ENCODE measurements around the gene HTR3B. TPM values are rescaled to one million over a fixed set of nuclear protein-coding genes. Genes with fewer than 3 reads are reported as not detected.
A peak's percentile ranks its signal among the peaks of the same experiment; 100 is the strongest.
"Not testable (repeated sequence)": the region's sequence is repeated elsewhere in the genome, so short reads cannot be mapped to it uniquely, and the experiment has no call there.

Gene HTR3B, protein sequence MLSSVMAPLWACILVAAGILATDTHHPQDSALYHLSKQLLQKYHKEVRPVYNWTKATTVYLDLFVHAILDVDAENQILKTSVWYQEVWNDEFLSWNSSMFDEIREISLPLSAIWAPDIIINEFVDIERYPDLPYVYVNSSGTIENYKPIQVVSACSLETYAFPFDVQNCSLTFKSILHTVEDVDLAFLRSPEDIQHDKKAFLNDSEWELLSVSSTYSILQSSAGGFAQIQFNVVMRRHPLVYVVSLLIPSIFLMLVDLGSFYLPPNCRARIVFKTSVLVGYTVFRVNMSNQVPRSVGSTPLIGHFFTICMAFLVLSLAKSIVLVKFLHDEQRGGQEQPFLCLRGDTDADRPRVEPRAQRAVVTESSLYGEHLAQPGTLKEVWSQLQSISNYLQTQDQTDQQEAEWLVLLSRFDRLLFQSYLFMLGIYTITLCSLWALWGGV
- total RNA-seq: not detected in 2 replicates

GRCh38 chr11:113904379-113905101 is at the start of gene HTR3B:
Gene HTR3B (plus strand): TSS chr11:113904796. CDS start chr11:113904934, 138 bp downstream.
- no peak for DNase-seq

GRCh38 chr11:113855803-113856202 is 48.8 kb upstream of the HTR3B start:
- no peak for DNase-seq

GRCh38 chr11:113856966-113857759 is 47.4 kb upstream of the HTR3B start:
- peak; percentile 58 for DNase-seq

DNA sequence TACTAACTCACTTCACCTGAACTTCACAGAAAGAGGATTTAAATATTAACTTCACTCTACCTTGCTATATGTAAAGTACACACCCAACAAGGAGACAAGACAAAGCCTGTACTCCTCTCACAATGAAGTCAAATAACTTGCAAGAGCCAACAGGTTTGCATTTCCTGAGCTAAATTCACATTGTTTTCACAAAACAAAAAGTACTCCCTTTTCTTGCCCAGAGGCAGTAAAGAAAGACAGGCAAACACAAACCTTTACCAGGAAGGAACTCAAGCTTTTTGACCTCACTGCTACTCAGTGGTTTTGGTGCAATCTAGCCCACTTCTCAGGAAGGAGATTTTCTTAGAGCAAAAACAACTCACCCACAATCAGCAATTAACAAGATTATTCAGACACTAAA is 44.9 kb upstream of the HTR3B start:
- DNase-seq: no peak

DNA sequence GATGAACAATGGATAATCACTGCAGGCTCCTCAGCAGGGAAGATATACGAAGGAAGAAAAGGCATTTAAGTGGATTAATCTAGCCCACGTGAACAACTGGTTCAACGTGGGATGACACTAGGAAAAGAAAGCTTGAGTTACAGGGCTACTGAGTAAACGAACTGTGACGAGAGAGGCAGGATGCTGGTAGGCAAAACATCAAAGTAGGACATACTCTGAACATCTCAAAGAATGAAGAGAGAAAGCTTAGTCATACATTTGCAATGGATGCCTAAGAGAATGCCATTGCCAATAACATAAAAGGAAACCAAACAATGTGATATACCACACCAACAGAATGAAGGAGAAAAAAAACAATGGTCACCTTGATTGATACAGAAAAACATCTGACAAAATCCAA is 42.2 kb upstream of the HTR3B start:
- DNase-seq: no peak

DNA sequence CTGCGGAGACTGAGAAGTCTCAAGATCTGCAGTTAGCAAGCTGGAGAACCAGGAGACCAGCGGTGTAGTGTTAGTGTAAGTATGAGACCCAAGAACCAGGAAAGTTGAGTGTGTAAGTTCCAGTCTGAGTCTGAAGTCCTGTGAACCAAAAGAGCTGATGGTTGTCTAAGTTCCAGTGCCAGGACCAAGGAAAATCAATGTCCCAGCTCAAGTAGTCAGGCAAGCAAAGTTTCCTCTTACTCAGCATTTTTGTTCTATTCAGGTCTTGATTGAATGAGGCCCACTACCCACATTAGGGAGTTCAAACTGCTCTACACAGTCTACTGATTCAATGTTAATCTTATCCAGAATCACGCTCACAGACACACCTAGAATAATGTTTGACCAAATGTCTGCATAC is 40.2 kb upstream of the HTR3B start:
- no peak for DNase-seq

- DNase-seq: no peak
Measured at GRCh38 chr11:113865873-113866272, 38.7 kb upstream of the HTR3B start.

DNA sequence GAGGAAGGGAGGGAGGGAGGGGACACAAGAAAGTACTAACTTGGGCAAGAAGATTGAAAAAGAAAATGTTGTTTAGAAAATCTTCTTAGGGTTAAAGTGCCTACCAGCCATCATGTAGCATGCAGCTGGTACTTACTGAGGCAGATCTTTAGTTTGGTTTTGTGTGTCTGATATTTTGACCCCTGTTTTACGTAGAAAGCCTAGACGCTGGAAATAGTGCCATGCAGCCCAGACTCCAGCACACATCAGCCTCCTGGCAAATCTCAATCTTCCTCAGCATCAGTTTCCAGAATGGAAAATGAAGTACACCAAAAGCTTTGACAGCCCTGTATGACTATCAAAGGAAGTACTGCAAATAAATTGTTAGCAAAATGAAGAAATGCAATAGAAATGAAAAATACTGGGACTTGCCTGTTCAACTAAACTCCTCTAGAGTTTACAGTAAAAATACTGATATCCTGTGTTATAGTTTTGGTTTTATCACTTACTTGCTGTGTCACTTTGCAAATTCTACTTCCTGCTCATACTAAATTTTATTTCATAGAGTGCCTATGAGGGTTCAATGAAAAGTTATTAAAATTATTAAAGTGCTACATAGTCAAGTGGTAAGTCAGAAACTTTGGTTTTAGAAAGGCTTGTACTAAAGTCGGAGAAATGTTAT is 36.6 kb upstream of the HTR3B start:
- no peak for DNase-seq

- DNase-seq: no peak
Measured at GRCh38 chr11:113871336-113871735, 33.3 kb upstream of the HTR3B start.

DNA sequence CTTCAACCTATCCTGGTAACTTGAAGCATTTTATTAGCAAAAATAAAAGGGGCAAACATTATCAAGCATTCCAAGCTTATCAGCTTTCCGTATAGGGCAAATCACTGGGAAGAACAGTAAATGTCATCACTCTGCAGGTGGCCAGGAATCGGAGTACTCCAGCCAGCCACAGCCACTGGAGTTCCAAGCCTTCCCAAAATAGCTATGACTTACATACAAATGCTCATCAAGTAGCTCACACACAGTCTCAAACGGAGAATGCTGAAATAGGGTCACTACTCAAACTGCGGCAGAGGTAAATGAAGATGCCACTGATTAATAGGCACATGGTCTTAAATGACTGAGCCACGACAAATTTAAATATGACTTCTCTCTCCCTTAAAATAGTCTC is 31.4 kb upstream of the HTR3B start:
- DNase-seq: peak; percentile 42

- no peak for DNase-seq
Measured at GRCh38 chr11:113874096-113874495, 30.5 kb upstream of the HTR3B start.

- DNase-seq: peak; percentile 36
Measured at GRCh38 chr11:113874581-113875233, 29.9 kb upstream of the HTR3B start.

- DNase-seq: peak; percentile 98
Measured at GRCh38 chr11:113875234-113876073, 29.1 kb upstream of the HTR3B start, which contains the start of gene USP28. Gene USP28 (minus strand): TSS chr11:113875572. CDS start chr11:113875501, 71 bp downstream.

DNA sequence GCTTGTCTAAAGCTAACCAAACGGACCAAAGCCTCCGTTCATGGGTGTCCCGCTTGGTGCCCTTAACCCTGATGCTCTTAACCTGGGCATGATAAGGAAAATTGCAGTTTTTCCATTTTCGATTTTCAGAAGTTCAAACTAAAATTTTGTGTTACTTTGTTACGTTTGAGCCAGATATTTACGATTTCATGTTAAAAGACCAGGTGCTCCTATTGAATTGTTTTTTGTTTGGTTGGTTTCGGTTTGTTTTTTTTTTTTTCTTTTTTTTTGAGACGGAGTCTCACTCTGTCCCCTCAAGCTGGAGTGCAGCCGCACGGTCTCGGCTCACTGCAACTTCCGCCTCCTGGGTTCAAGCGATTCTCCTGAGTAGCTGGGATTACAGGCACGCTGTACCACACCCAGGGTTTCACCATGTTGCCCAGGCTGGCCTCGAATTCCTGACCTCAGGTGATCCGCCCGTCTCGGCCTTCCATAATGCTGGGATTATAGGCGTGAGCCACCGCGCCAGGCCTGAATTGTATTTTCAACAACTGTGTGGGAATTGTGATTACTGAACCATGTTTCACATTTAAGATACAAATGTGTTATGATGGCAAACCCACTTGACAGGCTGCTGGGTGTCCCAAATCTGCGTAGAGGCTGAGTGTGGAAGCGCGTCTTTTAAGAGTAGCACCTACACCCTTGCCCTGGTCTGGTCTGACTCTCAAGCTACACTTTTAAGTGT is 28.4 kb upstream of the HTR3B start:
- DNase-seq: no peak

DNA sequence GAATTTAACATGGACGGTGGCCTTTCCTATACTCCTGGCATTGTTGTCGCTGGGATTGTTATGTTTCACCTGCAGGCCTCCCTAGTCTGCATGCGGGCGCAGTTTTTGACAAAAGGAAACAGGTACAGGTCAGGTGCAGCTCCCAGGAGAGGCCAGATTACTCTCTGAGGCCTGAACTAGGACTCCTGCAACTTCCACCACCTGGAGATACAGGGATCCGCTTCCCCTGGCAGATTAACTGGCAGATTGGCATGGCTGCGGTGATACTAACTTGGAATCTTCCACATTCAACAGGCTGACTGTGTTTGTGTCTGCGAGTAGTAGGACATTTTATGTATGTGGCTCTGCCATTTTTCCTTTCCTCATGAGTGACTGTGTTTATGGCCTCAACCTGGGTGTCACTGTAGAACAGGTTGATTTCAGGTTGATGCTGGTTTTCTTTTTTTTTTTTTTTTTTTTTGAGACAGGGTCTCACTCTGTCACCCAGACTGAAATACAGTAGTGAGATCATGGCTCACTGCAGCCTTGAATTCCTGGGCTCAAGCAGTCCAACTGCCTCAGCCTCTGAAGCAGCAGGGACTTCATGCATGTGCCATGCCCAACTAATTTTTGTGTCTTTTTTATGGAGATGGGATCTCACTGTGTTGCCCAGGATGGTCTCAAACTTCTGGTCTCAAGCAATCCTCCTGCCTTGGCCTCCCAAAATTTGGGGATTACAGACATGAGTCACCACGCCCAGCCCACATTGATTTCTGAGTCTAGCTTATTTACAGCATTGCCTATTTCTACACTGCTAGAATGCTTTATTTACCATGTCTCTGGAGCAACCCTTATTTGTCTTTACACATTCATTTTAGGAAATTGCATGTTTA is 27.6 kb upstream of the HTR3B start:
- no peak for DNase-seq

DNA sequence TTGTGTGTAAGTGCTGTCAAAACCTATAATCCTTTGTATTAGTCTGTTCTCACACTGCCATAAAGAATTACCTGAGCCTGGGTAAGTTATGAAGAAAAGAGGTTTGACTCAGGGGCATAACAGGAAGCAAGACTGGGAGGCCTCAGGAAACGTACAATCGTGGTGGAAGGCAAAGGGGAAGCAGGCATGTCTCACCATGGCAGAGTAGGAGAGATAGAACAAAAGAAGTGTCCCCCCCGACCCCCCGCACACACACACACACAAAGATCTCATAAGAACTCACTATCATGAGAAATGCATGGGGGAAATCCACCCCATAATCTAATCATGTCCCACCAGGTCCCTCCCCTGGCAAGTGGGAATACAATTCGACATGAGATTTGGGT is 26.9 kb upstream of the HTR3B start:
- DNase-seq: peak; percentile 76

GRCh38 chr11:113879446-113879845 is 25.1 kb upstream of the HTR3B start:
- not testable (repeated sequence) for DNase-seq

DNA sequence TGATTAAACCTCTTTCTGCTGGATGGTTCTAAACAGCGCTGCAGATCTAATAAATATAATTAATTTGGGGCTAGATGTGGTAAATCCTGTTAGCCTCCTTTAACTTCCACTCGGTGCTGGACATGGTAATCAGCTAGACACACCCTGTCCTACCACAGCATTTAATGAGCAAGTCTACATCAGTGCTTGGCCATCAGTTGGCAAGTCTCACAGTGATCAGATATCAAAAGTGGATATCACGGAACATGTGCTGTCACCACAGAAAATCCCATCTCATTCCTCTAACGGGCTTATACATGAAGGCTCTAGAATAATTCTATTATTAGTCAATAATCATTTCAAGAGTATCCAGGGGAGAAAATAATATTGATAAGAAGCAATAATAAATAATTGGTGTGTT is 23.6 kb upstream of the HTR3B start:
- DNase-seq: no peak

DNA sequence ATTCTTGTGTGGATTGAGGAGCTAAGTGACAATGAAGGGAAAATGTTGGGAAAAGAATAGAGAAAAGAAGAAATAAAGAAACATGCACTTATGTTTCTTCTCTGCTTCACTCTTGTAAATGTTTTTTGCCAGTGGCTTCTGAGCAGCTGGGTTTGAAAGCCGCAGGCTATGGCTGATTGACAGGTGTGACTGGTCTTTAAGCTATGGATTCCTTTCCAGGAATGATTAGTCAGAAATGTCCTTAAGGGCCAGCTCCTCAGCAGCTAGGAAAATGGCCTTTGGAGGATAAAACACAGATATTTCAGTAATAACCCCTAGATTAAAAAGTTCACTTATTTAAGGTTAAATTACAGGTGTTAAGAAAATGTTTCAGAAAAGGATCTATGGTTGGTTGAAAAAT is 22.7 kb upstream of the HTR3B start:
- DNase-seq: no peak

Measured in dermis blood vessel endothelial cell (primary cell).